GM12865 (cell line): ENCODE data around the gene NEGR1.

ENCODE experiments used
- DNase-seq: peaks from one replicate; pipeline ENCODE4 v3.0.0; 2010; ENCODE audit warnings: low read depth
- H3K4me3 ChIP-seq: 2 replicates; pipeline ENCODE4 v1.5.1; 2011; ENCODE audit warnings: mild to moderate bottlenecking, low read depth, low read length, control low read depth
- CTCF ChIP-seq: IDR thresholded peaks from 2 replicates; pipeline ENCODE4 v1.5.1; 2011; ENCODE audit warnings: low read length, control low read depth, low read depth, inconsistent platforms; ENCODE audit not compliant: insufficient read depth; ENCODE audit errors: missing control alignments

Gene NEGR1

GRCh38 chr1:71582673-71583072 is 699.7 kb downstream of the NEGR1 start:
- no peak for DNase-seq
- H3K4me3 ChIP-seq, result no peak overlapping the region
- TF ChIP-seq CTCF, result no peak

GRCh38 chr1:71577451-71578131 is 704.7 kb downstream of the NEGR1 start:
- H3K4me3 ChIP-seq, result no peak overlapping the region
- TF ChIP-seq CTCF, result no peak
- DNase-seq, result no peak

GRCh38 chr1:71572038-71572437 is 710.3 kb downstream of the NEGR1 start:
- no peak for TF ChIP-seq CTCF
- no peak for DNase-seq
- no peak overlapping the region for H3K4me3 ChIP-seq

GRCh38 chr1:71566413-71566812 is 715.9 kb downstream of the NEGR1 start:
- no peak overlapping the region for H3K4me3 ChIP-seq
- TF ChIP-seq CTCF, result no peak

GRCh38 chr1:71565831-71566230 is 716.5 kb downstream of the NEGR1 start:
- no peak for TF ChIP-seq CTCF
- H3K4me3 ChIP-seq, result no peak overlapping the region
- no peak for DNase-seq

More at GRCh38 chr1:71566413-71566812, 715.9 kb downstream of the NEGR1 start:
- DNase-seq, result no peak

- H3K4me3 ChIP-seq, result no peak overlapping the region
- DNase-seq, result no peak
- no peak for TF ChIP-seq CTCF
These were observed 717.1 kb downstream of the NEGR1 start for GRCh38 chr1:71565262-71565661.

- no peak overlapping the region for H3K4me3 ChIP-seq
- no peak for TF ChIP-seq CTCF
- no peak for DNase-seq
These were observed 720.0 kb downstream of the NEGR1 start for GRCh38 chr1:71562298-71562697.
